ENCODE data around the gene CDC42BPB. TPM values are rescaled to one million over a fixed set of nuclear protein-coding genes. Genes with fewer than 3 reads are reported as not detected.

Gene CDC42BPB
- total RNA-seq, 4 donors from 2014 or later = 85.8 to 170 (median 102) TPM

- TF ChIP-seq CTCF (IDR thresholded peaks at IDR 0.05; ENCODE audit: low read depth) = no peak
Observed at GRCh38 chr14:102940729-102941362, 116.5 kb downstream of the CDC42BPB start.

- no peak for TF ChIP-seq CTCF (IDR thresholded peaks at IDR 0.05; ENCODE audit: low read depth)
Observed at GRCh38 chr14:102939820-102940561, 117.4 kb downstream of the CDC42BPB start.

- TF ChIP-seq CTCF (IDR thresholded peaks at IDR 0.05; ENCODE audit: low read depth) = no peak
Observed at GRCh38 chr14:102939329-102939728, 118.0 kb downstream of the CDC42BPB start.

- TF ChIP-seq CTCF (IDR thresholded peaks at IDR 0.05; ENCODE audit: low read depth) = no peak
Observed at GRCh38 chr14:102938191-102938590, 119.2 kb downstream of the CDC42BPB start.

- TF ChIP-seq CTCF (IDR thresholded peaks at IDR 0.05; ENCODE audit: low read depth) = no peak
Observed at GRCh38 chr14:102937331-102938175, 119.8 kb downstream of the CDC42BPB start.

- TF ChIP-seq CTCF (IDR thresholded peaks at IDR 0.05; ENCODE audit: low read depth) = no peak
Observed at GRCh38 chr14:102935756-102936155, 121.6 kb downstream of the CDC42BPB start.
